GM21529 (cell line): Measurements from ENCODE around the gene SLC6A19.

Experiments
- ATAC-seq: cut with Tn5 transposase; IDR thresholded peaks from one replicate; pipeline ENCODE4 v1.9.1; 2021; ENCODE audit not compliant: unreplicated experiment

The SLC6A19 gene

DNA sequence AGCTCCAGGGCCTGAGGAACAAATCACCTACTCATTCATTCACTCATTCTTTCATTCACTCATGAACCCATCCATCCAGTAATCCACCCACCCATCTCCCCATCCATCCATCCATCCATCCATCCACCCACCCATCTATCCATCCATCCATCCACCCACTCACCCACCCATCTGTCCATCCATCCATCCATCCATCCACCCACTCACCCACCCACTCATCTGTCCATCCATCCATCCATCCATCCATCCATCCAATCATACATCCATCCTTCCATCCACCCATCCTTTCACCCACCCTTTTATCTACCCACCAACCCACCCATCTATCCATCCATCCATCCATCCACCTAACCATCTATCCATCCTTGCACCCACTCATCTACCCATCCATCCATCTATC lies 35.5 kb upstream of the SLC6A19 start:
- ATAC-seq = no peak

DNA sequence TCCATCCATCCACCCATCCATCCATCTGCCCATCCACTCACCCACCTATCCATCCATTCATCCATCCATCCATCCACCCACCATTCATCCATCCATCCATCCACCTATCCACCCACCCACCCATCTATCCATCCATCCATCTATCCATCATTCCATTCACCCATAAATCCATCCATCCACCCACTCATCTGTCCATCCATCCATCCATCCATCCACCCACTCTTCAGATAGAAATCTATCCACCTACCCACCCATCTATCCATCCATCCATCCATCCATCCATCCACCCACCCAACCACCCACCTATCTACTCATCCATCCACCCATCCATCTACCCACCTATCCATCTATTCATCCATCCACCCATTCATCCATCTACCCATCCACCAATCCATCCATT lies 35.0 kb upstream of the SLC6A19 start:
- no peak for ATAC-seq

- no peak for ATAC-seq
Measured at GRCh38 chr5:1167361-1167727, 34.1 kb upstream of the SLC6A19 start.

- peak; percentile 71 for ATAC-seq
Measured at GRCh38 chr5:1167728-1168709, 33.4 kb upstream of the SLC6A19 start.

GRCh38 chr5:1168796-1169195 lies 32.6 kb upstream of the SLC6A19 start:
- no peak for ATAC-seq

DNA sequence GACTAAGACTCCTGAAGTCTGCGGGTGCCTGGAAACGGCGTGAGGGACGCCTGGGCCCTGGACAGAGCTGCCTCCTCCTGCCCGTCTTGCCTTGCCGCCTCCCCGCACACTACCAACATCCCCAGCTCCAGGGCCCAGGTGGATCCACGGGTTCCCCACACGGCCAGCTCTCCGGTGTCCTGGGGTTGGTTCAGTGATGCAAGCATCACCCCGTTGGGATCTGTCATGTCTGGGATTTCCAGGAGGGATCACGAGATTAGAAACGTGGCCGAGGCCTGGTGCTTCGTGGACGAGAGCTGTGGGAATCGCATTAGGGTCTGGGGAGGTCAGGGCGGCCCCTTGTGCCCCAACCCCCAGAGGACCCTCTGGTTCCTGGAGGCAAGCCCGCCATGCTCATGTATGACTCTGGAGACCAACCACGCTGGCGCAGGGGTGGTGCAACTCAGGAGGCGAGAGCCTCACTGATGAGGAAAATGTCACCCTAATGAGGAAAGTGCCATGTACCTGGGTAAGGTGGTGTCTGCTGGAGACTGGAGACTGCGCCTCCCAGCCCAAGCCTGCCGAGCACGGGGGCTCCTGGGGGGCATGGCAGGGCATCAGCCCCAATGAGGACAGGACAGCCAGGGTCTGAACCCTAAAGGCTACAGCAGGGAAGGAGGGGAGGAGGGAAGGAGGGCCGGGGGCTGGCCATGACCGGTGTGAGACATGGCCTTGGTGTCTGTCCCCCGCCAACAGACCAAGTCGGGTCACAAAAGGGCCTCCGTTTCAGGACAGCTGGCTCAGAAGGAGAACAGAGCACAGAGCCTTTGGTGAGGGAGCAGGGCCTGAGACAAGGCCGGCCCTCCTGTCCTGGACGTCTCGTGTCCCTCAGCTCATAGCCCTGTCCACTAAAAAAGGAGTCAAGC lies 31.9 kb upstream of the SLC6A19 start:
- no peak for ATAC-seq

DNA sequence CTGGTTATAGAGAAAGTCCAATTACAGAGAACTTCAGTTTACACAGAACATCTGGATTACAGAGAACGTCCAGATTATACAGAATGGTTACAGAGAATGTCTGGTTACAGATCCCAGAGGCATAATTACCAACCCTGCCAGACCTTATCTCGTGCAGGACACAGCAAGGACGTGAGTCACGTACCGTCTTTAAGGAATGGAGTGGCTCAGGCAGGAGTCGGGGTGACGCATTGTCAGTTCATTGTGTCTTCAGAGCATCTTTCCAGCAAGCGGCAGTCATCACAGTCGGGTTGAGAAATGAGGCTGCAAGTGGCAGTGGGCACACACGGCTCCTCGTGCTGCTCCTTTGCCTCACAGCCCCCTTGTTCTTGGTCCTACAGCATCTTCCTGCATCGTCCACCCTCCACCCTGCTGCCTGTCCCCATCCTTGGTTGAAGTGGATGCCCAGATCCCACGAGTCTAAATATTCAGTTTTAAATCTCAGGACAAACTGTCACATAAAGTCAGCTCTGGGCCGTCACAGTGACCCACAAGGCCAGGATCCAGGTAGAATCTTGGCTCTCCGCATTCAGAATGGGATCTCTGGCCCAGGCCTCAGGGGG lies 30.0 kb upstream of the SLC6A19 start:
- no peak for ATAC-seq

GRCh38 chr5:1172007-1172581 lies 29.3 kb upstream of the SLC6A19 start:
- no peak for ATAC-seq

- no peak for ATAC-seq
Measured at GRCh38 chr5:1172670-1173404, 28.6 kb upstream of the SLC6A19 start.

DNA sequence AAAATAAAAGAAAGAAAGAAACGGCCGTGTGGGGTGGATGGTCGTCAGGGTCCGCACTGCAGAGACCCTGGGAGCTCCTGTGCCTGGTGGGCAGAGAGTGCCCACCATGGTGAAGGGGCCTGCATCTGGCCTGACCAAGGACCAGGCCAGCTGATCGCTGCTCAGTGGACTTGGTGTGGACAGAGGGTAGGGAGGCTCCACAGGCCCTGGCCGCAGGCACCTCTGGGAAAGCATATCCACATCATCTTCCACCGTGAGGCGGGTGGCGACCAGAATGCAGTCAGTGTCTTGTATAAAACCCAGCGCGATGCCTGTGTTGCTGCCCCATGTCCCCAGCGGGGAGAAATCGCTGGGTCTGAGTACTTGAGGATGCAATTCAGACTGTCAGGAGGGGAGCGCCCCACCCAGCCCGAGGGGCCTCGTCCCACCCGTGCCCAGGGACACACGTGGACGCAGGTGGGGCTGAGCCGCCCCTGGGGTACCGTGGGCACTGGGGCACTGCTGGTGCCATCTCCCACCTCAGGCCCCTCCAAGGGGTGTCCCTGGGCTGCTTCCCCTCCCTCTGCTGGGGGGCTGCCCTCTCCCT lies 27.8 kb upstream of the SLC6A19 start:
- no peak for ATAC-seq

- ATAC-seq = no peak
Measured at GRCh38 chr5:1174122-1174936, 27.1 kb upstream of the SLC6A19 start.

DNA sequence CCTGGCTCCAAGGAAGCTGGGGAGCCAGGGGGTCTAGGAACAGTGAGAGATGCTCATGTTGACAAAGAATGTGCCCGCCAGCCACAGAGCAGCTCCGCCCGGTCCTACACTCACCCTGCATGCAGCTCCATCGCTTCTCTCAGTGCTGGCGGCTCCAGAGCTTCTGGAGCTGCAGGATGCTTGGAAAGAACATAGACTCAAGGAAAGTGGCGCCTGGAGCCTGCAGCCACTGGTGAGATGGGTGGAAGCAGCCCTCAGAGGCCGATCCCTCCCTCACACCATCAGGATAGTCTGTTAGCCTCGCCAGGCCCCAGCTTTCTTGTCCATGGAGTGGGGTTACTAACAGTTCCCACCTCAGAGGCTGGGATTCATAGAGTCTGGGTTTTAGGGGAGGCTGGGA lies 26.4 kb upstream of the SLC6A19 start:
- ATAC-seq = no peak

GRCh38 chr5:1175801-1176472 lies 25.5 kb upstream of the SLC6A19 start:
- ATAC-seq = no peak

GRCh38 chr5:1176473-1177391 lies 24.7 kb upstream of the SLC6A19 start:
- ATAC-seq = no peak

GRCh38 chr5:1177826-1178528 lies 23.4 kb upstream of the SLC6A19 start:
- ATAC-seq = no peak

- no peak for ATAC-seq
Measured at GRCh38 chr5:1178529-1179382, 22.6 kb upstream of the SLC6A19 start.
